H1 (cell line): ENCODE results near the gene PNLDC1. TPM values are rescaled to one million over a fixed set of nuclear protein-coding genes. Genes with fewer than 3 reads are reported as not detected.

Experiments
- HDAC6 ChIP-seq: IDR thresholded peaks from one replicate; pipeline ENCODE4 v1.7.1; 2012; ENCODE audit warnings: low read depth, mild to moderate bottlenecking, inconsistent platforms, low read length, moderate library complexity
- POLR2A ChIP-seq, 2 experiments: IDR thresholded peaks; 1 replicate in 1 of 2; 2 replicates in 1 of 2; pipeline ENCODE4 v1.6.1; 2011; ENCODE audit warnings: low read depth in 2 of 2, low read length in 2 of 2, mild to moderate bottlenecking in 2 of 2; ENCODE audit errors: control extremely low read depth in 1 of 2
- TCF12 ChIP-seq: IDR thresholded peaks from 2 replicates; pipeline ENCODE4 v1.6.1; 2011; ENCODE audit warnings: low read depth, mild to moderate bottlenecking, low read length
- polyA plus RNA-seq, 7 experiments: library from polyadenylated mRNA; depleted of rRNA in 3 of 7; stranded (reverse) in 5 of 7; unstranded in 2 of 7; fragments of >200 nt in 5 of 7; fragments of 200-250 nt in 2 of 7; gene quantifications; 1 replicate in 5 of 7; 2 replicates in 1 of 7; 4 replicates in 1 of 7; pipeline versions ENCODE4 v1.2.1 to v1.2.3, GENCODE V29; 2011 to 2013; ENCODE audit warnings: missing spikeins in 2 of 7, mixed read lengths in 2 of 7
- total RNA-seq: library from RNA; stranded (reverse); fragmentation: NEBNext Ultra II Directional; extraction: Animal tissue kit (Norgen Biotek cat#: 25700); gene quantifications from 2 replicates; pipeline ENCODE4 v1.2.1, GENCODE V29; 2021

The PNLDC1 gene
- total and polyA plus RNA-seq, 2 of the 8 experiments (the other 6 are each of a cell fraction or from before 2014, with no cell fraction given) = 0.15 to 0.34 TPM

DNA sequence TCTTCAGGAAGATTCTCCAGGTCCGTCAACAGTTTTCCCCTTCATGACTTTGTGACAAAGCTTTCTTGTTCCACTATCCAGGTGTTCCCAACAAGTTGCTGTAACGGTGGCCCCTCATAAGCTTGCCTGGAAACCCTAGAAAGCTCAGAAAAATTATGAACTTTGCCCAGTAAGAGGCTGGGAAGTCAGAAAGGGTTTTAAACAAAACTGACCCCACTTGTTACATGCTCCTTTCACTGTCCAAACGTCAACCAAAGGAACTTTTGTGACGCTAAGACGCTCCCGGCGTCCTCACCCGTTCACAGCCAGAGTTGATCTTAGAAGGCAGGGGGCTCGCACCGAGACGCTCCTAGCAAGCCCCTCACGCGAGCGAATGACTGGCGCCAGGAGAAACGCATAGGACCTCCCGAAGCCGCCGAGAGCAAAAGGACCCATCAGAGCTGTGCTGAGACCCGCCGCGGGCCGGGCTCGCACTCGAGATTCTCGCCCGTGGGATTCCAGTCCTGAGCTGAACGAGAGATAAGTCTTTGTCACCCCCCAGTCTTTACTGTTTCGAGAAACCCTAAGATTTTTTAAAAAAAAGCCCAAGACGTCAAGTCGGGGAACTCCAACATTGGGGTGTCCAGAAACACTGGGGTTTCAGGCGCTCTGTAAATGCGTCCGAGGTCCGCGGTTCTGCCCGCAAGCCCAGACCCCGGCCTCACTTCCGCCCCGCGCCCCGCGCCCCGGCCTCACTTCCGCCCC lies 38.8 kb upstream of the PNLDC1 start (continued):
- peak in 1 of 2 experiments; percentile 13; a peak in 1 of 3 replicates for TF ChIP-seq POLR2A (IDR thresholded peaks at IDR 0.05; ENCODE audit: control extremely low read depth in 1 of 2, low read depth in 2 of 2, low read length in 2 of 2)
- TF ChIP-seq TCF12 = no peak
- no peak for TF ChIP-seq HDAC6
